ENCODE results near the gene KSR1.

Gene KSR1

GRCh38 chr17:27535178-27535928, 79.1 kb downstream of the KSR1 start:
- no peak for DNase-seq (ENCODE audit: low spot score)

- no peak for DNase-seq (ENCODE audit: low spot score)
These were observed 79.7 kb downstream of the KSR1 start for GRCh38 chr17:27535975-27536374.

GRCh38 chr17:27536781-27537180, 80.5 kb downstream of the KSR1 start:
- no peak for DNase-seq (ENCODE audit: low spot score)

- DNase-seq (ENCODE audit: low spot score), result peak; percentile 68
These were observed 82.1 kb downstream of the KSR1 start for GRCh38 chr17:27538156-27538955.

- DNase-seq (ENCODE audit: low spot score), result no peak
These were observed 82.9 kb downstream of the KSR1 start for GRCh38 chr17:27539152-27539551.

- no peak for DNase-seq (ENCODE audit: low spot score)
These were observed 83.6 kb downstream of the KSR1 start for GRCh38 chr17:27539794-27540317.

- DNase-seq (ENCODE audit: low spot score), result peak; percentile 82
These were observed 84.3 kb downstream of the KSR1 start for GRCh38 chr17:27540318-27541101.

GRCh38 chr17:27541301-27542023, 85.2 kb downstream of the KSR1 start:
- no peak for DNase-seq (ENCODE audit: low spot score)

- no peak for DNase-seq (ENCODE audit: low spot score)
These were observed 86.7 kb downstream of the KSR1 start for GRCh38 chr17:27542841-27543463.

- no peak for DNase-seq (ENCODE audit: low spot score)
These were observed 87.2 kb downstream of the KSR1 start for GRCh38 chr17:27543464-27543856.

- no peak for DNase-seq (ENCODE audit: low spot score)
These were observed 87.7 kb downstream of the KSR1 start for GRCh38 chr17:27543958-27544349.

GRCh38 chr17:27544350-27545131, 88.3 kb downstream of the KSR1 start:
- no peak for DNase-seq (ENCODE audit: low spot score)

GRCh38 chr17:27545562-27546229, 89.4 kb downstream of the KSR1 start:
- no peak for DNase-seq (ENCODE audit: low spot score)

GRCh38 chr17:27546624-27547300, 90.5 kb downstream of the KSR1 start:
- no peak for DNase-seq (ENCODE audit: low spot score)

- no peak for DNase-seq (ENCODE audit: low spot score)
These were observed 91.0 kb downstream of the KSR1 start for GRCh38 chr17:27547301-27547683.

GRCh38 chr17:27548369-27548768, 92.1 kb downstream of the KSR1 start:
- DNase-seq (ENCODE audit: low spot score), result no peak

- peak; percentile 75 for DNase-seq (ENCODE audit: low spot score)
These were observed 93.1 kb downstream of the KSR1 start for GRCh38 chr17:27549251-27549893.

GRCh38 chr17:27550291-27550930, 94.2 kb downstream of the KSR1 start:
- no peak for DNase-seq (ENCODE audit: low spot score)

Data from putamen (tissue), 1 donor.